ENCODE results near the gene TBC1D25. TPM values are rescaled to one million over a fixed set of nuclear protein-coding genes. Genes with fewer than 3 reads are reported as not detected.

The TBC1D25 gene
- total RNA-seq, 1 donor from 2014 or later: 12.0 TPM

GRCh38 chrX:48597353-48598264 is 58.1 kb downstream of the TBC1D25 start, which contains the start of gene WDR13:
Gene WDR13, plus strand, starts transcription at chrX:48597492. Its CDS starts 505 bp downstream, at chrX:48597997.
- Histone ChIP-seq H3K27me3 (ENCODE audit: low read depth) (no peaks in the 10 kb centered on the region), H3K4me3 (peak within 1 kb of the TSS; percentile 64), H3K36me3 (peaks cover 39% of the 10 kb centered on the region), H3K9me3 (no peaks in the 10 kb centered on the region), H3K27ac (peak within 1 kb of the TSS; percentile 98), H3K4me1 (no peaks in the 10 kb centered on the region)
- no peak for TF ChIP-seq CTCF (IDR thresholded peaks at IDR 0.05)
- ATAC-seq (peak; percentile 96 to 97), DNase-seq (peak; percentile 93)
- intact Hi-C loops (cut with DNase I): no loop called here

- ATAC-seq (no peak), DNase-seq (no peak)
- Histone ChIP-seq H3K4me3 (peak overlapping the region; percentile 64), H3K9me3 (no peaks in the 10 kb centered on the region), H3K4me1 (no peaks in the 10 kb centered on the region), H3K27me3 (ENCODE audit: low read depth) (no peaks in the 10 kb centered on the region), H3K27ac (peak overlapping the region; percentile 98), H3K36me3 (peaks cover 49% of the 10 kb centered on the region)
- intact Hi-C loops (cut with DNase I): no loop called here
- TF ChIP-seq CTCF (IDR thresholded peaks at IDR 0.05): no peak
These were observed 59.1 kb downstream of the TBC1D25 start for GRCh38 chrX:48598614-48599013.

- H3K4me3 ChIP-seq: no peak overlapping the region
- TF ChIP-seq CTCF (IDR thresholded peaks at IDR 0.05): no peak
- H3K9me3 ChIP-seq: no peaks in the 10 kb centered on the region
- no peaks in the 10 kb centered on the region for H3K27me3 ChIP-seq (ENCODE audit: low read depth)
- no peak for ATAC-seq
- no peak overlapping the region for H3K27ac ChIP-seq
- DNase-seq: no peak
- intact Hi-C loops (cut with DNase I): no loop called here
- no peaks in the 10 kb centered on the region for H3K4me1 ChIP-seq
- peaks cover 56% of the 10 kb centered on the region for H3K36me3 ChIP-seq
These were observed 59.8 kb downstream of the TBC1D25 start for GRCh38 chrX:48599341-48599740.

- DNase-seq (no peak), ATAC-seq (no peak)
- H3K9me3 ChIP-seq: no peaks in the 10 kb centered on the region
- no peaks in the 10 kb centered on the region for H3K27me3 ChIP-seq (ENCODE audit: low read depth)
- H3K27ac ChIP-seq: no peak overlapping the region
- intact Hi-C loops (cut with DNase I): no loop called here
- peaks cover 65% of the 10 kb centered on the region for H3K36me3 ChIP-seq
- no peak overlapping the region for H3K4me3 ChIP-seq
- no peak for TF ChIP-seq CTCF (IDR thresholded peaks at IDR 0.05)
- H3K4me1 ChIP-seq: no peaks in the 10 kb centered on the region
These were observed 60.7 kb downstream of the TBC1D25 start for GRCh38 chrX:48600226-48600625.

- intact Hi-C loops (cut with DNase I): no loop called here
- Histone ChIP-seq H3K27me3 (ENCODE audit: low read depth) (no peaks in the 10 kb centered on the region), H3K36me3 (peaks cover 65% of the 10 kb centered on the region), H3K9me3 (no peaks in the 10 kb centered on the region), H3K4me3 (no peak overlapping the region), H3K27ac (no peak overlapping the region), H3K4me1 (no peaks in the 10 kb centered on the region)
- ATAC-seq (no peak), DNase-seq (no peak)
- TF ChIP-seq CTCF (IDR thresholded peaks at IDR 0.05): no peak
These were observed 62.4 kb downstream of the TBC1D25 start for GRCh38 chrX:48601741-48602394.

Data from lower lobe of right lung (tissue), 2 donors.